ENCODE data around the gene MAGI1. TPM values are rescaled to one million over a fixed set of nuclear protein-coding genes. Genes with fewer than 3 reads are reported as not detected.

Gene MAGI1
- polyA plus RNA-seq, 3 donors = not detected

DNA sequence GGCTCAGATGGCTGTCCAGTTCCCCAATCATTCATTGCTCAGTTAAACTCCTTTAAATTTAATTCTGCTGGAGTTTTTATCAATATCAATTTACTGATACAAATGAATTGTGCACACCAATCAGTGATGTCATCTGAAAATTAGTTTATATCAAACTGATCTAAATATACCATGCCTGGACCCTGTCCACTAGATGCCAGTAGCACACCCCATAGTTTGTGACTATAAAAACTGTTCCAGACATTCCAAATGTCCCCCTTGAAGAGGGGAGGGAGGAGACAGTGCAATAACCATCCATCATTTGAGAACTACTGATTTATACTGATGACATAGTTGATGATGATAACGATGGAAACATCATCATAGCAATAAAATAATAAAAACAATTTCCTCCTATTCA lies 232.1 kb downstream of the MAGI1 start:
- no peak overlapping the region for H3K9ac ChIP-seq (ENCODE audit: insufficient read depth, low read length, poor library complexity, severe bottlenecking)
- H3K4me3 Mint-ChIP-seq = no peak overlapping the region

GRCh38 chr3:65796676-65797075 lies 242.0 kb downstream of the MAGI1 start:
- H3K4me1 ChIP-seq (ENCODE audit: control insufficient read depth in 1 of 2, insufficient read depth in 2 of 2, low read length in 2 of 2) = no peaks in the 10 kb centered on the region
- intact Hi-C loops (cut with micrococcal nuclease) = no loop called here
- H3K4me3 ChIP-seq (replicated peaks in 1 of 3; ENCODE audit: low read depth in 2 of 3, low read length in 3 of 3) = no peak overlapping the region
- 100% methylated on average over 1 of the region's 4 CpGs for WGBS (ENCODE audit: insufficient coverage)
- Mint-ChIP-seq H3K27ac (no peak overlapping the region), H3K9me3 (peaks cover 0 to 3% (median 0%) of the 10 kb centered on the region in 7 donors), H3K36me3 (no peaks in the 10 kb centered on the region), H3K27me3 (ENCODE audit: low read depth in 3 of 3) (peaks cover 0 to 2% (median 0%) of the 10 kb centered on the region in 3 donors), H3K4me1 (no peaks in the 10 kb centered on the region), H3K4me3 (no peak overlapping the region)
- H3K9me3 ChIP-seq (replicated peaks in 1 of 2; ENCODE audit: control insufficient read depth in 1 of 2, insufficient read depth in 1 of 2, low read length in 2 of 2) = no peaks in the 10 kb centered on the region
- H3K36me3 ChIP-seq (replicated peaks in 1 of 2; ENCODE audit: control insufficient read depth in 1 of 2, insufficient read depth in 2 of 2, low read length in 2 of 2) = no peaks in the 10 kb centered on the region
- H3K4me2 ChIP-seq (replicated peaks; ENCODE audit: extremely low read depth, low read length, poor library complexity, severe bottlenecking) = no peak overlapping the region
- H3K27ac ChIP-seq (ENCODE audit: low read depth in 1 of 2, low read length in 2 of 2) = no peak overlapping the region
- H2AFZ ChIP-seq (ENCODE audit: insufficient read depth, low read depth, low read length, poor library complexity, severe bottlenecking) = no peak overlapping the region
- no peaks in the 10 kb centered on the region for H3K27me3 ChIP-seq (ENCODE audit: control insufficient read depth in 2 of 2, insufficient read depth in 2 of 2, low read length in 2 of 2)
- no peak overlapping the region for H3K9ac ChIP-seq (ENCODE audit: insufficient read depth, low read length, poor library complexity, severe bottlenecking)
- no peak for TF ChIP-seq CTCF (IDR thresholded peaks at IDR 0.05)
- no peak for DNase-seq
- H3K79me2 ChIP-seq (ENCODE audit: insufficient read depth, low read length) = no peaks in the 10 kb centered on the region
- H4K20me1 ChIP-seq (ENCODE audit: insufficient read depth, low read length) = no peaks in the 10 kb centered on the region

More for the DNA sequence above, 232.1 kb downstream of the MAGI1 start:
- TF ChIP-seq CTCF (IDR thresholded peaks at IDR 0.05) = no peak
- H2AFZ ChIP-seq (ENCODE audit: insufficient read depth, low read depth, low read length, poor library complexity, severe bottlenecking) = no peak overlapping the region
- H3K36me3 ChIP-seq (replicated peaks in 1 of 2; ENCODE audit: control insufficient read depth in 1 of 2, insufficient read depth in 2 of 2, low read length in 2 of 2) = no peaks in the 10 kb centered on the region
- H3K4me2 ChIP-seq (replicated peaks; ENCODE audit: extremely low read depth, low read length, poor library complexity, severe bottlenecking) = no peak overlapping the region
- H4K20me1 ChIP-seq (ENCODE audit: insufficient read depth, low read length) = no peaks in the 10 kb centered on the region
- H3K9me3 ChIP-seq (replicated peaks in 1 of 2; ENCODE audit: control insufficient read depth in 1 of 2, insufficient read depth in 1 of 2, low read length in 2 of 2) = no peaks in the 10 kb centered on the region
- no peak for DNase-seq
- no peaks in the 10 kb centered on the region for H3K4me1 Mint-ChIP-seq
- WGBS (ENCODE audit: insufficient coverage) = no CpG with 5 or more reads among the region's 1 CpG
- no peaks in the 10 kb centered on the region for H3K36me3 Mint-ChIP-seq
- no peak overlapping the region for H3K4me3 ChIP-seq (replicated peaks in 1 of 3; ENCODE audit: low read depth in 2 of 3, low read length in 3 of 3)
- no peak overlapping the region for H3K27ac ChIP-seq (ENCODE audit: low read depth in 1 of 2, low read length in 2 of 2)
- H3K9me3 Mint-ChIP-seq = peaks cover 0 to 7% (median 0%) of the 10 kb centered on the region in 7 donors
- H3K27ac Mint-ChIP-seq = no peak overlapping the region
- H3K27me3 ChIP-seq (ENCODE audit: control insufficient read depth in 2 of 2, insufficient read depth in 2 of 2, low read length in 2 of 2) = no peaks in the 10 kb centered on the region
- no peaks in the 10 kb centered on the region for H3K79me2 ChIP-seq (ENCODE audit: insufficient read depth, low read length)
- peaks cover 0 to 1% (median 0%) of the 10 kb centered on the region in 3 donors for H3K27me3 Mint-ChIP-seq (ENCODE audit: low read depth in 3 of 3)
- intact Hi-C loops (cut with micrococcal nuclease) = no loop called here
- H3K4me1 ChIP-seq (ENCODE audit: control insufficient read depth in 1 of 2, insufficient read depth in 2 of 2, low read length in 2 of 2) = no peaks in the 10 kb centered on the region

All from CD14-positive monocyte (primary cell).